ENCODE results near the gene DCAF15.

- TF ChIP-seq CTCF (IDR thresholded peaks at IDR 0.05) (no peak), EP300 (IDR thresholded peaks at IDR 0.05) (no peak), POLR2A (IDR thresholded peaks at IDR 0.05) (no peak), POLR2AphosphoS5 (IDR thresholded peaks at IDR 0.05) (no peak)
Measured at GRCh38 chr19:13984186-13984585, 31.9 kb downstream of the DCAF15 start.

All from gastroesophageal sphincter (tissue), 3 donors.